Sigmoid colon (tissue), 4 donors: ENCODE results near the gene GCGR.

ENCODE experiments used
- EP300 ChIP-seq, 4 donors: sonication (generic); formaldehyde crosslinking; IDR thresholded peaks; one replicate each; pipeline ENCODE4 v1.6.1; 2017; ENCODE audit warnings: antibody characterized with exemption in 4 of 4
- POLR2A ChIP-seq, 2 donors: fragments of 450-650 bp; IDR thresholded peaks; one replicate each; pipeline ENCODE4 v1.6.1; 2016; ENCODE audit warnings: antibody characterized with exemption in 2 of 2, mild to moderate bottlenecking in 2 of 2, moderate library complexity in 2 of 2
- POLR2AphosphoS5 ChIP-seq, 4 donors: sonication (generic); formaldehyde crosslinking; IDR thresholded peaks; one replicate each; pipeline ENCODE4 v1.6.1; 2017; ENCODE audit warnings: antibody characterized with exemption in 4 of 4
- TF ChIP-seq, protein P1 (sequence below), 4 experiments: fragments of 450-650 bp in 3 of 4; fragments of 200-600 bp in 1 of 4; IDR thresholded peaks; one replicate each; pipeline ENCODE4 v1.5.1; 2016 to 2019; ENCODE audit warnings: antibody characterized with exemption in 4 of 4, mild to moderate bottlenecking in 3 of 4, moderate library complexity in 2 of 4

DNA sequence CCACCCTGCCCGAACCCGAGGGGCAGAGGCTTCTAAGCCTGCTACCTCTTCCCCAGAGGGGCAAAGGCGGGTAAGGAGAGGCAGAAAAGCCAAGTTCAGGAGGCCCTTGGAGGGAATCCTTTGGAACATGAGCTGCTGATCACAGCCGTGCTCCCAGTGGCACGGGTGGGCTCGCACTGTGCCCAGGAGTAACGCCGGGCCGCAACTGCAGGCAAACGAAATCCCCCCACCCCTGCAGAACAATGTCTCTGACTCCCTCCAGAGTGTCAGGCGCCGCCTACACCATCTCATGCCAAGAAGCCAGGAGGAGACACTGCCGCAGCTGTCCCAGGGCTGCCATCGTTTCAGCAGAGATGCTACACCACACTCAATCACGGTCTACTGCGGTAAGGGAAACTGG lies 47.5 kb downstream of the GCGR start:
- TF ChIP-seq POLR2A (IDR thresholded peaks at IDR 0.05), result no peak
- TF ChIP-seq, protein P1, sequence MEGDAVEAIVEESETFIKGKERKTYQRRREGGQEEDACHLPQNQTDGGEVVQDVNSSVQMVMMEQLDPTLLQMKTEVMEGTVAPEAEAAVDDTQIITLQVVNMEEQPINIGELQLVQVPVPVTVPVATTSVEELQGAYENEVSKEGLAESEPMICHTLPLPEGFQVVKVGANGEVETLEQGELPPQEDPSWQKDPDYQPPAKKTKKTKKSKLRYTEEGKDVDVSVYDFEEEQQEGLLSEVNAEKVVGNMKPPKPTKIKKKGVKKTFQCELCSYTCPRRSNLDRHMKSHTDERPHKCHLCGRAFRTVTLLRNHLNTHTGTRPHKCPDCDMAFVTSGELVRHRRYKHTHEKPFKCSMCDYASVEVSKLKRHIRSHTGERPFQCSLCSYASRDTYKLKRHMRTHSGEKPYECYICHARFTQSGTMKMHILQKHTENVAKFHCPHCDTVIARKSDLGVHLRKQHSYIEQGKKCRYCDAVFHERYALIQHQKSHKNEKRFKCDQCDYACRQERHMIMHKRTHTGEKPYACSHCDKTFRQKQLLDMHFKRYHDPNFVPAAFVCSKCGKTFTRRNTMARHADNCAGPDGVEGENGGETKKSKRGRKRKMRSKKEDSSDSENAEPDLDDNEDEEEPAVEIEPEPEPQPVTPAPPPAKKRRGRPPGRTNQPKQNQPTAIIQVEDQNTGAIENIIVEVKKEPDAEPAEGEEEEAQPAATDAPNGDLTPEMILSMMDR (IDR thresholded peaks at IDR 0.05), result no peak
- TF ChIP-seq EP300 (IDR thresholded peaks at IDR 0.05), result no peak
- no peak for TF ChIP-seq POLR2AphosphoS5 (IDR thresholded peaks at IDR 0.05)
